Transverse colon (tissue), 4 donors: Measurements from ENCODE around the gene GSG1L2.

ENCODE experiments used
- CTCF ChIP-seq, 5 experiments: fragments of 200-600 bp in 3 of 5; fragments of 450-650 bp in 2 of 5; sonication (generic) in 3 of 5; IDR thresholded peaks; 1 replicate in 2 of 5; 2 replicates in 3 of 5; pipeline ENCODE4 v1.5.1; 2016 to 2017; ENCODE audit warnings: antibody characterized with exemption in 5 of 5, inconsistent platforms in 3 of 5, mild to moderate bottlenecking in 2 of 5, moderate library complexity in 1 of 5
- EP300 ChIP-seq: sonication (generic); formaldehyde crosslinking; IDR thresholded peaks from one replicate; pipeline ENCODE4 v1.6.1; 2017; ENCODE audit warnings: antibody characterized with exemption, low read depth
- POLR2A ChIP-seq: fragments of 450-650 bp; IDR thresholded peaks from one replicate; pipeline ENCODE4 v1.6.1; 2016; ENCODE audit warnings: antibody characterized with exemption, mild to moderate bottlenecking, moderate library complexity
- POLR2AphosphoS5 ChIP-seq, 3 donors: sonication (generic); formaldehyde crosslinking; IDR thresholded peaks; one replicate each; pipeline ENCODE4 v1.6.1; 2016; ENCODE audit warnings: antibody characterized with exemption in 3 of 3

- TF ChIP-seq CTCF (IDR thresholded peaks at IDR 0.05) (no peak), POLR2A (no peak), POLR2AphosphoS5 (IDR thresholded peaks at IDR 0.05) (no peak), EP300 (no peak)
These were observed 58.2 kb downstream of the GSG1L2 start for GRCh38 chr17:9763643-9764042.
